ENCODE results near the gene CARD11.

GRCh38 chr7:2938514-2939192 lies 105.0 kb downstream of the CARD11 start:
- TF ChIP-seq CTCF (conservative IDR thresholded peaks at IDR 0.05) (no peak), ZFX (IDR thresholded peaks at IDR 0.05) (no peak)
